ENCODE results near the gene TMX4.

DNA sequence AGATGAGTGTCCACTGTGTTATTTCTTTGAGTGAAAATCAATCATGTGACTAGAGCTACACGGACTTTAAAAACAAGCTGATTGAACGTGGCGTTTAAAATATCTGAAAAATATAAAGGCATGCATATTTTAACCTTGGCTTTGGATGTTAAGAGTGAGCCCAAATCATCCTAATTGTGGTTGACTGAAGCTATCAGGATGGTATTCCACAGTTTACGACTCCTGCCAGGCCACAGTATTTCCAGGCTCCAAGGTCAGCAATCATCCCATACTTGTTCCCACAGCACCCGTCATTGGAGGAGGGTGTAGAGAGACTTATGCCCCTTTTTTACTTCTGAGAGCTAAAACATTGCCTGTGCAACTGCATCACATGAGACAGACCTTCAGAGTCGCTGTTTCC, 43.2 kb upstream of the TMX4 start:
- TF ChIP-seq POLR2A (IDR thresholded peaks at IDR 0.05), result no peak
- TF ChIP-seq, protein P1, sequence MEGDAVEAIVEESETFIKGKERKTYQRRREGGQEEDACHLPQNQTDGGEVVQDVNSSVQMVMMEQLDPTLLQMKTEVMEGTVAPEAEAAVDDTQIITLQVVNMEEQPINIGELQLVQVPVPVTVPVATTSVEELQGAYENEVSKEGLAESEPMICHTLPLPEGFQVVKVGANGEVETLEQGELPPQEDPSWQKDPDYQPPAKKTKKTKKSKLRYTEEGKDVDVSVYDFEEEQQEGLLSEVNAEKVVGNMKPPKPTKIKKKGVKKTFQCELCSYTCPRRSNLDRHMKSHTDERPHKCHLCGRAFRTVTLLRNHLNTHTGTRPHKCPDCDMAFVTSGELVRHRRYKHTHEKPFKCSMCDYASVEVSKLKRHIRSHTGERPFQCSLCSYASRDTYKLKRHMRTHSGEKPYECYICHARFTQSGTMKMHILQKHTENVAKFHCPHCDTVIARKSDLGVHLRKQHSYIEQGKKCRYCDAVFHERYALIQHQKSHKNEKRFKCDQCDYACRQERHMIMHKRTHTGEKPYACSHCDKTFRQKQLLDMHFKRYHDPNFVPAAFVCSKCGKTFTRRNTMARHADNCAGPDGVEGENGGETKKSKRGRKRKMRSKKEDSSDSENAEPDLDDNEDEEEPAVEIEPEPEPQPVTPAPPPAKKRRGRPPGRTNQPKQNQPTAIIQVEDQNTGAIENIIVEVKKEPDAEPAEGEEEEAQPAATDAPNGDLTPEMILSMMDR (IDR thresholded peaks at IDR 0.05), result no peak
